Hematopoietic multipotent progenitor cell treated with erythropoietin and hydrocortisone succinate and interleukin-3 and kit ligand, for 4 days (in vitro differentiated cells): Measurements from ENCODE around the gene MACROD2.
A peak's percentile ranks its signal among the peaks of the same experiment; 100 is the strongest.

Source experiments
- DNase-seq: peaks from one replicate; pipeline ENCODE4 v3.0.0-alpha.2; 2015

Gene MACROD2

GRCh38 chr20:14064333-14064732 is 69.0 kb downstream of the MACROD2 start:
- no peak for DNase-seq

DNA sequence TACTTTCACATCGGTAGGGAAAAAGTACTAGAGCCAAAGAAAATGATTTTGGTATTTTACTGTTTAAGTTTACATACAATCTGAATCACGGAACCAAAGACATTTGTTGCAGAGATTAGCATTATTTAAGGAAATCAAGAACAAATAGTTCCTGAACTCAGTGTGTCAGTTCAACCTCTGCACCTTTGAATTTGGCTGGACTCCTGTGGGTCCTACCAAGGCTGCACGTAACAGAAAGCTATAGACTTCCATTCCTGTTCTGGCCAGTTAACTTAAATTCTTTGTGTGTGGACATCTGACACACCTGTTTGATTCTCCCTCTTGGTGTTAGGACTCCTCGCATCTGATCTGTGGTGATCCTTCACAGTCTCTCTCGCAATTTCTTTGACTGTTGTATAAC is 69.6 kb downstream of the MACROD2 start:
- DNase-seq, result no peak

- DNase-seq, result no peak
Observed at GRCh38 chr20:14065774-14066173, 70.5 kb downstream of the MACROD2 start.

DNA sequence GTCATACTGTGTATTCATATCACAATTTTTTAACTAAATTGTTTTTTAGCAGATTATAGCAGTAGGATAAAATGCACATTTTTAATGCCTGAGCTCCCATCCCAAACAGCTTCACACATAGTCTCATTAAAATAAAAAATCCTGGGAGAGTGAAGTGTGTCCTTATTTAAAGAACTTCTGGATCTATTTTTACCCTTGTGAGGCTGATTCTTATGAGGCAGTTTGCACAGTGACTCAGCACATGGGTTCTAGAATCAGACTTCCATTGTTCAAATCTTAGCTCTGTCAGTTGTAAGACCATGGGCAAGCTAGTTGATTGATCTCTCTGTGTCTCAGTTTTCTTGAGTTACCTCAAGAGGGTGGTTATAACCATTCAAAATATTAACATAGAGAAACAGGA is 72.3 kb downstream of the MACROD2 start:
- DNase-seq, result no peak

- no peak for DNase-seq
Observed at GRCh38 chr20:14069796-14070195, 74.5 kb downstream of the MACROD2 start.

DNA sequence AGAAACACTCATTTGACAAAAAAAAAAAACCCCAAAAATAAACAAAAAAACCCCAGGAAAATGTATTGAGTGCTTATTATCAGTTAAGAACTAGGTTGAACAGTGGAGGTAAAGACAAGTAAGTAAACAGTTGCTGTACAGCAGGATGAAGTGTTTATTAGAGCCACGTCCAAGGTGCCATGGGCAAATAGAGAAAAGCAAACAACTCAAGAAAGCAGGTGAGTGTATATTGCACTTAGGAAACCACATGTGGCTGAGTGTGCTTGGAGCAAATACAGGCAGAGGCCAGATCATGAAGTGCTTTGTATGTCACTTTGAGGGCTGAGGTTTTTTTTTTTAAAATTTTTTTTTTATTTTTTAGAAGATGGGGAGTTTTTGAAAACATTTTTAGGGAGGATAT is 98.3 kb downstream of the MACROD2 start:
- DNase-seq, result no peak

GRCh38 chr20:14098261-14098660 is 102.9 kb downstream of the MACROD2 start:
- no peak for DNase-seq

DNA sequence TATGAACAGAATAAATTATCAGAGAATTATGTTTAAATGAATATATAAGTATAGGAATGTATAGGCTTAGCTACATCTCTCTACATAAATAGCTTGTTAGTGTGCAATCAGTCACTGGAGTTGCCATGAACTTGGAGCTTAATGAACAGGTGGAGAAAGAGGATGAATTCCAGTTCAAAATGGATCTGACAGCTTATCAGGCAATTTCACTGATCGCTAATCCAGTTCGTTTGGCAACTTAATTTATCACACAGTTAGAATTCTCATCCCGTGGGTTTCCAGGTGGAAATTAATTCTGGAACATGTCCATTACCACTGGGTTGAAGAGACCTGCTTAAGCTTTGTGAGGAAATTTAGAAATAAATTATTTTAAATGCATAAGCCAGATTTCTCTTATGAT is 118.1 kb downstream of the MACROD2 start:
- no peak for DNase-seq

GRCh38 chr20:14114065-14114704 is 118.9 kb downstream of the MACROD2 start:
- DNase-seq, result no peak

- DNase-seq, result no peak
Observed at GRCh38 chr20:14116037-14116436, 120.7 kb downstream of the MACROD2 start.

GRCh38 chr20:14117768-14118167 is 122.5 kb downstream of the MACROD2 start:
- DNase-seq, result no peak

GRCh38 chr20:14126856-14127255 is 131.5 kb downstream of the MACROD2 start:
- no peak for DNase-seq

DNA sequence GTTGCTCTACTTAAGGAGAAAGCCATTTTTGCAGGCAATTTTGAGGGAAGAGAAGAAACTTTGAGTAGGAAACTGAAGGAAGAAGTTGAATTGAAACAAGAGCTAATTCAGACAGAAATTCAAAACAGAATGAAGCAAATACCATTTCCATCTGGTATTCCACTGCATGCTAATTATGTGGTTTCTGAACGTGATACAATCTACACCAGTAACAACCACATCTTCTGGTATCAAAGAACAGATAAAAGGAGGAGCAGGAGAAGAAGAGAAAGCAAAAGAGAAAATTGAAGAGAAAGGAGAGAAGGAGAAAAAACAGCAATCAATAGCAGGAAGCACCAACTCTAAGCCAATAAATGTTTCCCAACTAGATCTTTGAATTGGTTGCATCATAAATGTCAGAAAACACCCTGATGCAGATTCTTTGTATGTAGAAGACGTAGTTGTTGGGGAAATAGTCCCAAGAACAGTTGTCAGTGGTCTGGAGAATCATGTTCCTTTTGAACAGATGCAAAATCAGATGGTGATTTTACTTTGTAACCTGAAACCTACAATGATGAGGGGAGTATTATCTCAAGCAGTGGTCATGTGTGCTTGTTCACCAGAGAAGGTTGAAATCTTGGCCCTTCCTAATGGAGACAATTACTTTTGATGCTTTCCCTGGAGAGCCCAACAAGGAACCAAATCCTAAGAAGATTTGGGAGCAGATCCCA is 132.4 kb downstream of the MACROD2 start:
- no peak for DNase-seq

DNA sequence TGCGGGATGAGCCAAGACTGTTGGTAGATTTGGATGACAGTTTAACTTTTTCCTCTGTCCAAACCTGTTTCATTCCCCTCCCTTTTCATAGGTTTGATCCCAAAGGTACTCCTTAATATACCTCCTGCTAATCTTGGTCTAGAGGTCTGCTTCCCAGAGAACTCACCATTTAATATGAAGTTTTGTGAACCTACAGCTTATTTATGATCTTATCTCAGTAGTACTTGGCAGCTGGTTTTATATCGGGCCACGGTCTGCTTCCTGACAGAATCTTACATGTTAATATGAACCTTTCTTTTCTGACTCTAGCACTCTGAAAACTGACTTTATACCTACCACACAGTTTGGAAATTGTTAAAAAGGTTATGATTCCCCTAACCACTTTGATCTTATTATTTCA is 138.7 kb downstream of the MACROD2 start:
- no peak for DNase-seq

DNA sequence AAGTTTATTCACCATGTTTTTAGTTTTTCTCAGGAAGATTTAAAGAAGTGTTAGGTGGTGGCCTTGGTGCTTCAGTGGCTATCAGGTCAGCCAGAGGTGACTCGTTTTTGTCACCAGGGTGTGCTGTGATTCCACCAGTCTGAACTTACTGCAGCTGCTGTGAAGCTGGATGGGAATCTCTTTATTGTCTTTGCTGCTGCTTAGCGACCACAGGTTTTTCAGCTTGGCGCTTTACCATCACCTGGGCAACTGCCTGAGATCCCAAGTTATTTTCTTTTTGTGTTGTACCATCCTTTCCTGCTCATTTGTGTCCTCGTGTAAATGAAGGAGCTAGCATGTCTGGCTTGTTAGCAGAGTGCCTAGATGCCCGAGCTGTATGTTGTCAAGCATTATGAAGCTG is 146.9 kb downstream of the MACROD2 start:
- DNase-seq, result peak; percentile 24

GRCh38 chr20:14142964-14143627 is 147.8 kb downstream of the MACROD2 start:
- DNase-seq, result no peak

GRCh38 chr20:14148042-14148441 is 152.7 kb downstream of the MACROD2 start:
- DNase-seq, result no peak

GRCh38 chr20:14155361-14155760 is 160.0 kb downstream of the MACROD2 start:
- no peak for DNase-seq

GRCh38 chr20:14178528-14178927 is 183.2 kb downstream of the MACROD2 start:
- no peak for DNase-seq

GRCh38 chr20:14178952-14179351 is 183.6 kb downstream of the MACROD2 start:
- no peak for DNase-seq

GRCh38 chr20:14189794-14190402 is 194.6 kb downstream of the MACROD2 start:
- peak; percentile 29 for DNase-seq

DNA sequence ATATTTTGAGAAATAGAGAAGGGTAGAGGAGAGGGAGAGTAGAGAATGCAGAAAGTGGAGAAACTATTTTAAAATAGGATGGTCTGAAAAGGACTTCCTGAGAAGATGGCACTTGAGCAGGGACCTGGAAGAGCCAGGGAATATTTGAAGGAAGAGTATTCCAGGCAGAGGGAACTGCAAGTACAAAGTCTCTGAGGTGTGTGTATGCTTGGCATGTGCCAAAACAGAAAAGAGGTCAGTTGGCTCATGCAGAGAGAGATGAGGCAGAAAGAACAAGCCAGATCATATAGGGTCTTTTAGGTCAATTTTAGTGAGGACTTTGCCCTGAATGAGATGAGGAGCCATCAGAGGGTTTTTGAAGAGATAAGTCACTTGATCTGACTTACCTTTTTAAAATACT is 196.2 kb downstream of the MACROD2 start:
- no peak for DNase-seq

DNA sequence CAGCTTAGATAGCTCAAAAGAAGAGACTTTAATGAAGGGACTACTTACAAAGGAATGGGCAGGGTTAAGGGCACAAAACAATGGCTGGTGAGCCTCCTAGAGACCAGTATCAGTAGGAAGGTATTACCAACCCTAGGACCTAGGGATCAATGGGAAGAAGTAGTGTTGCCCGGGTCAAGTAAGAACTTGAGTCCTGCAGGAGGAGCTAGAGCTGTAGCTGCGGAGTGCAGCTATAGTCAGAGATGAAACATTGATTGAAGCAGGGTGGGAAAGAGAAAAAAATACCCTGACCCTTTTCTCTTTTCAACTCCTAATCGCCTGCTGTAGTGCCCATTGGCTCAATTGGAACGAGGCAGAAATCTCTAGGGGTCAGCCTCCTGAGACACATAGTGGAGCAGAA is 198.1 kb downstream of the MACROD2 start:
- DNase-seq, result no peak

GRCh38 chr20:14193885-14194284 is 198.6 kb downstream of the MACROD2 start:
- no peak for DNase-seq
